Stimulated activated CD8-positive, alpha-beta memory T cell treated with anti-CD3 and anti-CD28 coated beads, Interleukin-15, amount 100 ng/mL, for 48 hours (primary cell): Measurements from ENCODE around the gene ATP1B1.
"Not testable (repeated sequence)": the region's sequence is repeated elsewhere in the genome, so short reads cannot be mapped to it uniquely, and the experiment has no call there.

Experiments
- DNase-seq, 2 donors: peaks; one replicate each; pipeline ENCODE4 v3.0.0-alpha.2; 2020; ENCODE audit warnings: low read depth in 2 of 2

The ATP1B1 gene

GRCh38 chr1:169142129-169142528 lies 35.6 kb downstream of the ATP1B1 start:
- no peak for DNase-seq

GRCh38 chr1:169143346-169143745 lies 36.9 kb downstream of the ATP1B1 start:
- no peak for DNase-seq

- DNase-seq: no peak
Observed at GRCh38 chr1:169143984-169144383, 37.5 kb downstream of the ATP1B1 start.

GRCh38 chr1:169144941-169145626 lies 38.6 kb downstream of the ATP1B1 start:
- no peak for DNase-seq

- no peak for DNase-seq
Observed at GRCh38 chr1:169146576-169147214, 40.2 kb downstream of the ATP1B1 start.

GRCh38 chr1:169148472-169149252 lies 42.2 kb downstream of the ATP1B1 start:
- no peak for DNase-seq

- no peak for DNase-seq
Observed at GRCh38 chr1:169149555-169150286, 43.2 kb downstream of the ATP1B1 start.

GRCh38 chr1:169150641-169151337 lies 44.3 kb downstream of the ATP1B1 start:
- DNase-seq: no peak

GRCh38 chr1:169151338-169151837 lies 44.9 kb downstream of the ATP1B1 start:
- DNase-seq: no peak

GRCh38 chr1:169155675-169156074 lies 49.2 kb downstream of the ATP1B1 start:
- DNase-seq: no peak

GRCh38 chr1:169156580-169156979 lies 50.1 kb downstream of the ATP1B1 start:
- no peak for DNase-seq

- DNase-seq: no peak
Observed at GRCh38 chr1:169160845-169161495, 54.5 kb downstream of the ATP1B1 start.

GRCh38 chr1:169161496-169162194 lies 55.2 kb downstream of the ATP1B1 start:
- no peak for DNase-seq

GRCh38 chr1:169163059-169163458 lies 56.6 kb downstream of the ATP1B1 start:
- no peak for DNase-seq

GRCh38 chr1:169175461-169175860 lies 69.0 kb downstream of the ATP1B1 start:
- DNase-seq: no peak

- DNase-seq: not testable (repeated sequence)
Observed at GRCh38 chr1:169179431-169179830, 72.9 kb downstream of the ATP1B1 start.

- DNase-seq: no peak
Observed at GRCh38 chr1:169180174-169180573, 73.7 kb downstream of the ATP1B1 start.
